ENCODE data around the gene METTL27.

The METTL27 gene, protein sequence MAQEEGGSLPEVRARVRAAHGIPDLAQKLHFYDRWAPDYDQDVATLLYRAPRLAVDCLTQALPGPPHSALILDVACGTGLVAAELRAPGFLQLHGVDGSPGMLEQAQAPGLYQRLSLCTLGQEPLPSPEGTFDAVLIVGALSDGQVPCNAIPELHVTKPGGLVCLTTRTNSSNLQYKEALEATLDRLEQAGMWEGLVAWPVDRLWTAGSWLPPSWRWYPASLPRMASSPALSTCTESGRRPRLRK

DNA sequence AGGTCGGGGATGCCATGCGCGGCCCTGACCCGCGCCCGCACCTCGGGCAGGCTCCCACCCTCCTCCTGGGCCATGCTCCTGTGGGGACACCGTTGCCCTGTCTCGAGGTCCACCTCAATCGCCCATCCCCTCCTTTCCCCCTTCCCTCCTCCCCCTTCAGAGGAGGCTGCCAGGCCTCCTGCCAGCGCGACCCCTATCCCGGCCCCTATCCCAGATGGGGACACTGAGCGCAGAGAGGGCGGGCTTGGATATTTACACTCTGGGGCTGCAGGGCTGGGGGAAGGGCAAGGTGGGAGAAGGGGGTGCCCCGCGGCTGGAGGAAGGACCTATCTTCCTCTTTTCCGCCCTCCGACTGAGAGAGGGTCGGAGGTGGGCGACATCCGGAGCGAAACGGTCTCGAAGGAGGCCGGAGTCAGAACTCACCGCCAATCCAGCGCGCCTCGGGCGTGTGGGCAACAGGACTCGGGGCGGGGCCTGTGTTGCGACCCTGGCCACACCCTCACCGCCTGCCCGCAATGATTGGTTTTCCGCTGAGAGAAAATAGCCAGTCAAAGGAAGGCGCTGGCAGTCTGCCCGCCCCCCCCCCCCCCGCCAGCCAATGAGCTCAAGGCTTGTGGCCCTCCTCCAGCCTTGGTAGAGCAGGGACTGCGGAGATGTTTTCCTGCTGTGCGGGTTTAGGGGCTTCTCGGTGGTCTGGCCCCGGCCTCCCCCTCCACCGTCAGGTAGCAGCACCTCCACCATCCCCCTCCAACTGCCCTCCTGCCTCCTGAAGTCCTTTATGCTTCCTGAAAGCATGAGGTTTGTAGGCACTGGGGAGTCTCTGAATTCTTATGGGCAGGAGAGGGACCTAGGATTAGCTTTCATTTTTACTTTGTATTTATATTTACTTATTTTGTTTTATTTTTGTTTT lies at the start of gene METTL27:
Gene METTL27 (minus strand): TSS at position 450 of the 910 bp plus-strand sequence. CDS start 376 bp downstream, at position 74.
- DNase-seq (ENCODE audit: low read depth), result peak; percentile 91
- TF ChIP-seq, protein P1, sequence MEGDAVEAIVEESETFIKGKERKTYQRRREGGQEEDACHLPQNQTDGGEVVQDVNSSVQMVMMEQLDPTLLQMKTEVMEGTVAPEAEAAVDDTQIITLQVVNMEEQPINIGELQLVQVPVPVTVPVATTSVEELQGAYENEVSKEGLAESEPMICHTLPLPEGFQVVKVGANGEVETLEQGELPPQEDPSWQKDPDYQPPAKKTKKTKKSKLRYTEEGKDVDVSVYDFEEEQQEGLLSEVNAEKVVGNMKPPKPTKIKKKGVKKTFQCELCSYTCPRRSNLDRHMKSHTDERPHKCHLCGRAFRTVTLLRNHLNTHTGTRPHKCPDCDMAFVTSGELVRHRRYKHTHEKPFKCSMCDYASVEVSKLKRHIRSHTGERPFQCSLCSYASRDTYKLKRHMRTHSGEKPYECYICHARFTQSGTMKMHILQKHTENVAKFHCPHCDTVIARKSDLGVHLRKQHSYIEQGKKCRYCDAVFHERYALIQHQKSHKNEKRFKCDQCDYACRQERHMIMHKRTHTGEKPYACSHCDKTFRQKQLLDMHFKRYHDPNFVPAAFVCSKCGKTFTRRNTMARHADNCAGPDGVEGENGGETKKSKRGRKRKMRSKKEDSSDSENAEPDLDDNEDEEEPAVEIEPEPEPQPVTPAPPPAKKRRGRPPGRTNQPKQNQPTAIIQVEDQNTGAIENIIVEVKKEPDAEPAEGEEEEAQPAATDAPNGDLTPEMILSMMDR (conservative IDR thresholded peaks at IDR 0.05; ENCODE audit: control insufficient read depth, insufficient read depth, low read depth, low read length), result no peak
- H3K4me3 ChIP-seq (ENCODE audit: control insufficient read depth, low read depth, low read length), result peak within 1 kb of the TSS; percentile 71

DNA sequence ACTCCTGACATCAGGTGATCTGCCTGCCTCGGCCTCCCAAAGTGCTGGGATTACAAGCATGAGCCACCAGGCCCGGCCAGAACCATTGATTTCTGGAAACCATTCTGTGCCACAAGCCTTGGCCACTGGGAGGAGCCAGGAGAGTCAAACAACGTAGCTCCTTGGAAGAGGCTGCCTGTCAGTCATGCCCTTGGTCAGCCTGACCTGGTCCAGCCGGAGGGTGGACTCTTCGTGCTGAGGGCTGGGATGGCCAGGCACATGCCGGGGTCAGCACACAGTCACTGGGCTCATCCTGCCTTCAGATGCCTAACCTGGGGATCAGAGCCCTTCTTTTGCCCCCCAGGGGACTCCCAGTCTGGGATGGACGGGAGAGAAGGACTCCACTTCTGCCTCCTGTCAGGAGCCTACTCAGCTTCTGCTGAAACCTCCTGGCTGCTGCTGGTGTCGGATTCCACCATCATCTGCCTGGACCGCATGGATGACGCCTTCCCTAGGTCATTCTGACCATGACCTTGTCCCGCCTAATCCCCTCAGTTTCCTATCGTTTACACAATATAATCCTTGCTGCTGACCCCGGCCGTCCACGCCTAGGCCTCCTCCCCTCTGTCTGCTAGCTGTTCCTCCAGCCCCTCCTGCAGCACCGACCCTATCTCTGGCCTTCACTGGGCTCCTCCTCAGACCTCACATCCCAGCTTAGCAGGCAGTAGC lies 49.0 kb upstream of the METTL27 start:
- no peak overlapping the region for H3K4me3 ChIP-seq (ENCODE audit: control insufficient read depth, low read depth, low read length)
- TF ChIP-seq, protein P1 (conservative IDR thresholded peaks at IDR 0.05; ENCODE audit: control insufficient read depth, insufficient read depth, low read depth, low read length), result peak; percentile 8
- DNase-seq (ENCODE audit: low read depth), result no peak

DNA sequence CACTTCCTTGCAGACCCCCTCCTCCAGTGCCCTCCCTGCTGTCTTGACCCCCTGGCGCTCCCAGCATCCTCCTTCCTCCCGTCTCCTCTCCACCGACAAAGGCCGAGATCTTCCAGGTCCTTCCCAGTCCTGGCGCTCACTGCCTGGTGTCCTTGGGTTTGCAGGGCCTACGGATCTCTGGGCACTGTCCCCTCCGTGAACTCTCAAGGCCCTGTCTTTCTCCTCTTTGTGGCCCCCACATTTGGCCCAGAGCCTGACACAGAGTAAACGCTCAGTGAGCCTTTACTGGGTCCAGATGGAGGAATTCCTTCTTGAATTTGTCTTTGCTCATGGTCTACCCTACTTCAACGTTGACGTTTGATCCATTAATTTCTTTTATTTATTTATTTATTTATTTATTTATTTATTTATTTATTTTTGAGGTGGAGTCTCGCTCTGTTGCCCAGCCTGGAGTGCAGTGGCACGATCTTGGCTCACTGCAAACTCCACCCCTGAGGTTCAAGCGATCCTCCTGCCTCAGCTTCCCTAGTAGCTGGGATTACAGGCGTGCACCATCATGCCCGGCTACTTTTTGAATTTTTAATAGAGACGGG lies 48.3 kb upstream of the METTL27 start:
- no peak overlapping the region for H3K4me3 ChIP-seq (ENCODE audit: control insufficient read depth, low read depth, low read length)
- TF ChIP-seq, protein P1 (conservative IDR thresholded peaks at IDR 0.05; ENCODE audit: control insufficient read depth, insufficient read depth, low read depth, low read length), result no peak
- no peak for DNase-seq (ENCODE audit: low read depth)

DNA sequence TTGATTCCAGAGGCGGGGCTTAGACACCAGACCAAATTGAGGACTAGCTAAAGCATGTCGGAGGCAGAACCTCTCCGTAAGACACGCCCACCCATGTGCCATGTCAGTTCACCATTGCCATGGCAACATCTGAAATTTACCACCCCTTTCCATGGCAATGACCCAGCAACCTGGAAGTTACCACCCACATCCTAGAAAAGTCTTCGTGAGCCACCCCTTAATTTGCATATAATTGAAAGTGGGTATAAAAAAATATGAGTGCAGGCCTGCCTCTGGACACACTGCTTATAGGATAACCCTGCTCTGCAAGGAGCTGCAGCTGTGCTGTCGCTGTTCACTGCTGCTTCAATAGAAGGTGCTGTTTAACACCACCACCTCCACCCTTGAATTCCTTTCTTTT lies 46.6 kb upstream of the METTL27 start:
- DNase-seq (ENCODE audit: low read depth), result no peak
- TF ChIP-seq, protein P1 (conservative IDR thresholded peaks at IDR 0.05; ENCODE audit: control insufficient read depth, insufficient read depth, low read depth, low read length), result no peak
- no peak overlapping the region for H3K4me3 ChIP-seq (ENCODE audit: control insufficient read depth, low read depth, low read length)

DNA sequence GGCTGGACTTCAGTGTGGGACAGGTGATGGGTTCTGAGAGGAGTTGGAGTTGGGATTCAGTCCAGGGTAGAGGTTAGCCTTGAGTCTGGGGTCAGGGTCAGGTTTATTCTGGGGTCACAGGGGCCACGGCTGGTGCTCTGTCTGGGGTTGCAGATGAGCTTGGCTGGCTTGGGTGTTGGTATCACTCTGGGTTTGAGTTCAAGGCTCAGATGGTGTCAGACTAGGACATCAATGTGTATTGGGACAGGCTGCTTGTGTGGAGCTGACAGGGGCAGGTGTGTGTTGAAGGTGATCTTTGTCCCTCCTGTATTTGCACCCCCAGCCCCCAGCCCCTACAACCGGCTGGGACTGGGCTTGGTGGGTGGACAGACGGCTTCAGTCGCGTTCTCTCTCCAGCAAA lies 45.4 kb upstream of the METTL27 start:
- TF ChIP-seq, protein P1 (conservative IDR thresholded peaks at IDR 0.05; ENCODE audit: control insufficient read depth, insufficient read depth, low read depth, low read length), result no peak
- no peak overlapping the region for H3K4me3 ChIP-seq (ENCODE audit: control insufficient read depth, low read depth, low read length)
- no peak for DNase-seq (ENCODE audit: low read depth)

All from fibroblast of mammary gland (primary cell).